H1 (cell line): ENCODE measurements around the gene ZNF277. TPM values are rescaled to one million over a fixed set of nuclear protein-coding genes. Genes with fewer than 3 reads are reported as not detected.

Source experiments
- CTCF ChIA-PET: fragments of 300-600 bp; sonication (Branson Sonifier 250); formaldehyde crosslinking; loops from one replicate; lab custom pipeline; 2021; ENCODE audit not compliant: partially characterized antibody; lab: Charles Lee
- POLR2A ChIA-PET: fragments of 300-600 bp; sonication (Branson Sonifier 250); formaldehyde crosslinking; loops from one replicate; lab custom pipeline; 2021; ENCODE audit warnings: inconsistent platforms; ENCODE audit not compliant: partially characterized antibody; lab: Charles Lee
- DNase-seq, 2 experiments: peaks; one replicate each; pipeline versions ENCODE4 v3.0.0 to v3.0.0-alpha.2; 2010 to 2022; ENCODE audit warnings: low spot score in 2 of 2, low read depth in 1 of 2, mixed read lengths in 1 of 2
- FAIRE-seq: peaks from 2 replicates; lab custom pipeline; 2011; peaks lifted over from hg19 to GRCh38; lab: Jason Lieb, UNC
- H2AFZ ChIP-seq: 2 replicates; pipeline ENCODE4 v1.8.1; 2012; ENCODE audit warnings: low read length, inconsistent platforms
- H2AK5ac ChIP-seq: 2 replicates; pipeline ENCODE4 v1.6.1; 2013; ENCODE audit warnings: low read depth, low read length
- H2BK120ac ChIP-seq: replicated peaks from 2 replicates; pipeline ENCODE3; 2013; ENCODE audit warnings: low read depth, low read length, inconsistent platforms
- H2BK12ac ChIP-seq: 2 replicates; pipeline ENCODE4 v1.6.1; 2013; ENCODE audit warnings: low read depth, low read length
- H2BK15ac ChIP-seq: 2 replicates; pipeline ENCODE4 v1.6.1; 2013; ENCODE audit warnings: low read length
- H2BK20ac ChIP-seq: 2 replicates; pipeline ENCODE4 v1.6.1; 2013; ENCODE audit warnings: low read length
- H2BK5ac ChIP-seq: 2 replicates; pipeline ENCODE4 v1.6.1; 2013; ENCODE audit warnings: low read depth, low read length
- H3K14ac ChIP-seq: 2 replicates; pipeline ENCODE4 v1.6.1; 2013; ENCODE audit warnings: inconsistent platforms; ENCODE audit not compliant: insufficient read length
- H3K18ac ChIP-seq: 2 replicates; pipeline ENCODE4 v1.6.1; 2013; ENCODE audit warnings: low read length; ENCODE audit errors: extremely low read depth
- H3K23ac ChIP-seq: 2 replicates; pipeline ENCODE4 v1.6.1; 2013; ENCODE audit warnings: inconsistent platforms; ENCODE audit not compliant: insufficient read length
- H3K23me2 ChIP-seq: 2 replicates; pipeline ENCODE4 v1.6.1; 2013; ENCODE audit warnings: low read depth, low read length
- H3K27ac ChIP-seq: 2 replicates; pipeline ENCODE4 v1.6.1; 2011; ENCODE audit warnings: low read depth, low read length, inconsistent platforms
- H3K27me3 ChIP-seq, 4 experiments: replicated peaks in 1 of 4; 1 replicate in 1 of 4; 2 replicates in 3 of 4; pipeline versions ENCODE4 v1.6.1 to v1.8.1; 2011 to 2013; ENCODE audit warnings: low read length in 3 of 4, mild to moderate bottlenecking in 3 of 4, inconsistent platforms in 2 of 4, mixed read lengths in 2 of 4, moderate library complexity in 1 of 4; ENCODE audit not compliant: control insufficient read depth in 3 of 4, insufficient read depth in 3 of 4; ENCODE audit errors: extremely low read depth in 1 of 4
- H3K36me3 ChIP-seq, 4 experiments: 2 replicates each; pipeline versions ENCODE4 v1.6.1 to v1.8.1; 2011 to 2013; ENCODE audit warnings: mild to moderate bottlenecking in 4 of 4, low read length in 3 of 4, moderate library complexity in 2 of 4, control low read depth in 1 of 4, inconsistent platforms in 1 of 4; ENCODE audit not compliant: insufficient read depth in 4 of 4, control insufficient read depth in 2 of 4
- H3K4ac ChIP-seq: replicated peaks from 2 replicates; pipeline ENCODE3; 2013; ENCODE audit warnings: low read length, low read depth, mixed read lengths, inconsistent platforms; ENCODE audit not compliant: insufficient read length
- H3K4me1 ChIP-seq, 4 experiments: replicated peaks in 1 of 4; 1 replicate in 1 of 4; 2 replicates in 3 of 4; pipeline versions ENCODE4 v1.6.1 to v1.8.1; 2011 to 2013; ENCODE audit warnings: low read length in 3 of 4, inconsistent platforms in 2 of 4, mixed read lengths in 1 of 4; ENCODE audit not compliant: insufficient read depth in 4 of 4, control insufficient read depth in 3 of 4
- H3K4me2 ChIP-seq, 2 experiments: 2 replicates each; pipeline versions ENCODE4 v1.6.1 to v1.8.1; 2011 to 2013; ENCODE audit warnings: low read depth in 2 of 2, low read length in 2 of 2, control low read depth in 1 of 2, inconsistent platforms in 1 of 2, mild to moderate bottlenecking in 1 of 2; ENCODE audit not compliant: insufficient read depth in 1 of 2
- H3K4me3 ChIP-seq, 4 experiments: fragments of 200-600, 300-600 bp in 1 of 4; sonication (generic), shearing (Covaris generic), sonication (Bioruptor Twin) in 1 of 4; 2 replicates each; pipeline versions ENCODE4 v1.5.1 to v1.8.1; 2011 to 2016; ENCODE audit warnings: low read length in 4 of 4, low read depth in 3 of 4, control low read depth in 2 of 4, inconsistent platforms in 2 of 4, mild to moderate bottlenecking in 2 of 4, mixed read lengths in 1 of 4, moderate library complexity in 1 of 4; ENCODE audit not compliant: insufficient read depth in 2 of 4; ENCODE audit errors: extremely low read depth in 1 of 4
- H3K56ac ChIP-seq: replicated peaks from 2 replicates; pipeline ENCODE3; 2013; ENCODE audit warnings: low read depth, mild to moderate bottlenecking, mixed read lengths, low read length, inconsistent platforms; ENCODE audit not compliant: insufficient read length
- H3K79me1 ChIP-seq: 2 replicates; pipeline ENCODE4 v1.6.1; 2013; ENCODE audit warnings: low read depth, low read length, control low read depth
- H3K79me2 ChIP-seq, 2 experiments: 2 replicates each; pipeline versions ENCODE4 v1.6.1 to v1.8.1; 2012 to 2013; ENCODE audit warnings: low read length in 2 of 2, mild to moderate bottlenecking in 2 of 2, inconsistent platforms in 1 of 2; ENCODE audit not compliant: insufficient read depth in 2 of 2, control insufficient read depth in 1 of 2
- H3K9ac ChIP-seq, 4 experiments: replicated peaks in 1 of 4; 1 replicate in 1 of 4; 2 replicates in 3 of 4; pipeline versions ENCODE4 v1.6.1 to v1.8.1; 2011 to 2013; ENCODE audit warnings: low read depth in 3 of 4, low read length in 3 of 4, control low read depth in 2 of 4, mild to moderate bottlenecking in 2 of 4, moderate library complexity in 2 of 4, inconsistent platforms in 1 of 4; ENCODE audit errors: extremely low read depth in 1 of 4
- H3K9me3 ChIP-seq, 2 experiments: 2 replicates each; pipeline versions ENCODE4 v1.6.1 to v1.8.1; 2012 to 2013; ENCODE audit warnings: mild to moderate bottlenecking in 2 of 2, moderate library complexity in 2 of 2, control low read depth in 1 of 2, inconsistent platforms in 1 of 2, low read depth in 1 of 2, low read length in 1 of 2, mixed read lengths in 1 of 2; ENCODE audit not compliant: insufficient read depth in 2 of 2
- H4K20me1 ChIP-seq, 2 experiments: replicated peaks in 1 of 2; 2 replicates each; pipeline versions ENCODE3 to v1.8.1; 2011 to 2013; ENCODE audit warnings: inconsistent platforms in 2 of 2, low read length in 2 of 2, mild to moderate bottlenecking in 1 of 2; ENCODE audit not compliant: insufficient read depth in 2 of 2, control insufficient read depth in 1 of 2
- H4K5ac ChIP-seq: 2 replicates; pipeline ENCODE4 v1.6.1; 2013; ENCODE audit warnings: low read length, low read depth, mixed read lengths, inconsistent platforms; ENCODE audit not compliant: insufficient read length
- H4K8ac ChIP-seq: 2 replicates; pipeline ENCODE4 v1.8.0; 2013; ENCODE audit warnings: mild to moderate bottlenecking, moderate library complexity, low read length, inconsistent platforms; ENCODE audit not compliant: insufficient read depth; ENCODE audit errors: extremely low read depth
- H4K91ac ChIP-seq: replicated peaks from 2 replicates; pipeline ENCODE3; 2013; ENCODE audit warnings: low read length, mixed read lengths, inconsistent platforms; ENCODE audit not compliant: insufficient read length
- BRCA1 ChIP-seq: IDR thresholded peaks from 2 replicates; pipeline ENCODE4 v1.6.1; 2012; ENCODE audit warnings: low read depth, low read length, improper control_type of control experiment
- CEBPB ChIP-seq: IDR thresholded peaks from 2 replicates; pipeline ENCODE4 v1.6.1; 2012; ENCODE audit warnings: low read depth, low read length
- E2F6 ChIP-seq: IDR thresholded peaks from 2 replicates; pipeline ENCODE4 v1.6.1; 2012; ENCODE audit warnings: inconsistent platforms
- EZH2 ChIP-seq: fragments of 200-600 bp; sonication (generic); IDR thresholded peaks from 2 replicates; pipeline ENCODE4 v1.7.1; 2012; ENCODE audit warnings: low read depth, mild to moderate bottlenecking, moderate library complexity, low read length, inconsistent platforms; ENCODE audit not compliant: severe bottlenecking
- FOSL1 ChIP-seq: IDR thresholded peaks from 2 replicates; pipeline ENCODE4 v1.6.1; 2011; ENCODE audit warnings: mild to moderate bottlenecking, low read depth, low read length, moderate library complexity; ENCODE audit not compliant: insufficient read depth
- GABPA ChIP-seq: IDR thresholded peaks from 2 replicates; pipeline ENCODE4 v1.6.1; 2011; ENCODE audit warnings: mild to moderate bottlenecking, low read length, moderate library complexity, borderline replicate concordance; ENCODE audit not compliant: insufficient read depth
- JUN ChIP-seq: IDR thresholded peaks from 2 replicates; pipeline ENCODE4 v1.6.1; 2011; ENCODE audit warnings: low read depth, mild to moderate bottlenecking, improper control_type of control experiment, low read length
- KDM1A ChIP-seq: fragments of 200-600, 300-600 bp; sonication (generic); IDR thresholded peaks from 2 replicates; pipeline ENCODE4 v1.7.1; 2016; ENCODE audit warnings: mild to moderate bottlenecking, low read length, borderline replicate concordance
- MAX ChIP-seq: IDR thresholded peaks from 2 replicates; pipeline ENCODE4 v1.6.1; 2012; ENCODE audit warnings: inconsistent platforms
- RFX5 ChIP-seq: IDR thresholded peaks from 2 replicates; pipeline ENCODE4 v1.6.1; 2011; ENCODE audit warnings: low read depth, low read length, improper control_type of control experiment, borderline replicate concordance
- SP2 ChIP-seq: IDR thresholded peaks from 2 replicates; pipeline ENCODE4 v1.6.1; 2012; ENCODE audit warnings: mild to moderate bottlenecking, low read length, inconsistent platforms
- TAF1 ChIP-seq: IDR thresholded peaks from 2 replicates; pipeline ENCODE4 v1.6.1; 2011; ENCODE audit warnings: mild to moderate bottlenecking, low read depth, low read length
- TAF7 ChIP-seq: optimal IDR thresholded peaks from 2 replicates; pipeline ENCODE3; 2011; ENCODE audit warnings: low read depth, mild to moderate bottlenecking, inconsistent platforms, low read length, moderate library complexity, borderline replicate concordance
- WGBS, 2 experiments: shearing (Covaris generic) in 1 of 2; methylation state at CpG; one replicate each; pipeline versions ENCODE4 v1.1.6 to v1.1.7; 2013 to 2015; ENCODE audit warnings: low lambda C conversion rate in 2 of 2, mixed read lengths in 2 of 2, inconsistent platforms in 1 of 2, low coverage in 1 of 2, missing lambda C conversion rate in 1 of 2; ENCODE audit not compliant: insufficient replicate concordance in 2 of 2, insufficient coverage in 1 of 2, insufficient read length in 1 of 2; ENCODE audit errors: extremely low coverage in 1 of 2, missing lambda C conversion rate in 1 of 2; 5-methylcytosine and 5-hydroxymethylcytosine counted together
- polyA plus RNA-seq, 7 experiments: library from polyadenylated mRNA; depleted of rRNA in 3 of 7; stranded (reverse) in 5 of 7; unstranded in 2 of 7; fragments of >200 nt in 5 of 7; fragments of 200-250 nt in 2 of 7; gene quantifications; 1 replicate in 5 of 7; 2 replicates in 1 of 7; 4 replicates in 1 of 7; pipeline versions ENCODE4 v1.2.1 to v1.2.3, GENCODE V29; 2011 to 2013; ENCODE audit warnings: missing spikeins in 2 of 7, mixed read lengths in 2 of 7
- total RNA-seq: library from RNA; stranded (reverse); fragmentation: NEBNext Ultra II Directional; extraction: Animal tissue kit (Norgen Biotek cat#: 25700); gene quantifications from 2 replicates; pipeline ENCODE4 v1.2.1, GENCODE V29; 2021

The ZNF277 gene
- total and polyA plus RNA-seq, 2 of the 8 experiments (the other 6 are each of a cell fraction or from before 2014, with no cell fraction given) = 5.1 to 21.7 TPM

GRCh38 chr7:112334366-112334765, 127.9 kb downstream of the ZNF277 start:
- no peak overlapping the region for H3K9ac ChIP-seq
- H3K36me3 ChIP-seq = peaks cover 0 to 3% (median 3%) of the 10 kb centered on the region in 4 experiments; a peak in 3 of 8 replicates
- no peak overlapping the region for H3K4me3 ChIP-seq
- no peak overlapping the region for H2BK15ac ChIP-seq
- H3K27ac ChIP-seq = no peak overlapping the region
- no peak overlapping the region for H4K5ac ChIP-seq
- H2AFZ ChIP-seq = no peak overlapping the region
- no peaks in the 10 kb centered on the region for H3K9me3 ChIP-seq
- no peak overlapping the region for H2BK120ac ChIP-seq
- no peak for DNase-seq
- ChIA-PET POLR2A (no interaction called here), CTCF (interaction anchor here (0.7 kb wide), 1 partner anchor 578 kb away, joined by 3 read pairs; no protein-coding TSS in a partner anchor)
- no peak overlapping the region for H3K4ac ChIP-seq
- H2BK5ac ChIP-seq = no peak overlapping the region
- no peaks in the 10 kb centered on the region for H4K20me1 ChIP-seq
- WGBS, 2 experiments = 92% methylated on average over 1 of the region's 1 CpG; no CpG with 5 or more reads in 1 of the 2 experiments
- H3K56ac ChIP-seq = no peak overlapping the region
- no peak overlapping the region for H4K91ac ChIP-seq
- H3K4me1 ChIP-seq = peaks cover 3 to 19% (median 11%) of the 10 kb centered on the region in 4 experiments; a peak in 3 of 7 replicates
- no peak overlapping the region for H3K23ac ChIP-seq
- H3K23me2 ChIP-seq = no peaks in the 10 kb centered on the region
- H3K79me1 ChIP-seq = no peaks in the 10 kb centered on the region
- no peak overlapping the region for H3K14ac ChIP-seq
- TF ChIP-seq JUN (no peak), TAF1 (no peak), TAF7 (no peak), BRCA1 (no peak), RFX5 (no peak), FOSL1 (no peak), EZH2 (no peak), E2F6 (no peak), CEBPB (no peak), SP2 (no peak), MAX (no peak), GABPA (no peak), KDM1A (no peak)
- no peak overlapping the region for H2BK12ac ChIP-seq
- H3K4me2 ChIP-seq = no peak overlapping the region
- H3K27me3 ChIP-seq = no peaks in the 10 kb centered on the region
- H2AK5ac ChIP-seq = no peak overlapping the region
- H3K79me2 ChIP-seq = no peaks in the 10 kb centered on the region
- H3K18ac ChIP-seq = no peak overlapping the region
- FAIRE-seq = no peak
- H4K8ac ChIP-seq = no peak overlapping the region
- no peak overlapping the region for H2BK20ac ChIP-seq
